SU-DHL-6 (cell line): Measurements from ENCODE around the gene DNAH11.

ENCODE experiments used
- H2AFZ ChIP-seq: fragments of 200-600 bp; sonication (generic); 2 replicates; pipeline ENCODE4 v1.6.1; 2014; ENCODE audit warnings: low read depth, mild to moderate bottlenecking, moderate library complexity, mixed read lengths, antibody characterized with exemption, low read length; ENCODE audit not compliant: severe bottlenecking
- H3F3A ChIP-seq: fragments of 200-600 bp; shearing (Covaris generic); 2 replicates; pipeline ENCODE4 v1.6.0; 2016; ENCODE audit warnings: antibody characterized with exemption, mild to moderate bottlenecking; ENCODE audit not compliant: insufficient read depth
- H3K27ac ChIP-seq: fragments of 200-600 bp; sonication (generic); 2 replicates; pipeline ENCODE4 v1.5.1; 2016; ENCODE audit warnings: low read depth, mild to moderate bottlenecking, low read length, moderate library complexity, mixed read lengths
- H3K27me3 ChIP-seq: fragments of 200-600 bp; sonication (generic), shearing (Covaris generic); 2 replicates; pipeline ENCODE4 v1.6.0; 2014; ENCODE audit warnings: mild to moderate bottlenecking, low read length
- H3K36me3 ChIP-seq: fragments of 200-600 bp; sonication (generic); 2 replicates; pipeline ENCODE4 v1.6.1; 2014; ENCODE audit warnings: mild to moderate bottlenecking, low read length, mixed read lengths
- H3K4me2 ChIP-seq: fragments of 300-600, 200-600 bp; shearing (Covaris generic), sonication (generic); 2 replicates; pipeline ENCODE4 v1.6.0; 2014; ENCODE audit warnings: low read length, low read depth, mild to moderate bottlenecking; ENCODE audit not compliant: poor library complexity, severe bottlenecking
- H3K4me3 ChIP-seq: fragments of 200-600 bp; sonication (generic); 2 replicates; pipeline ENCODE4 v1.5.1; 2014; ENCODE audit warnings: antibody characterized with exemption, low read length, mild to moderate bottlenecking, mixed read lengths; ENCODE audit not compliant: insufficient read depth, poor library complexity, severe bottlenecking
- H3K79me2 ChIP-seq: fragments of 200-600 bp; sonication (generic); 2 replicates; pipeline ENCODE4 v1.6.1; 2014; ENCODE audit warnings: mild to moderate bottlenecking, low read length, moderate library complexity; ENCODE audit not compliant: insufficient read depth
- H3K9ac ChIP-seq: fragments of 200-600 bp; sonication (generic); 2 replicates; pipeline ENCODE4 v1.7.0; 2014; ENCODE audit warnings: mild to moderate bottlenecking, low read length
- H3K9me2 ChIP-seq: fragments of 200-600 bp; sonication (generic); replicated peaks from 2 replicates; pipeline ENCODE4 v1.6.1; 2014; ENCODE audit warnings: low read length; ENCODE audit not compliant: insufficient read depth
- H3K9me3 ChIP-seq: fragments of 200-600 bp; sonication (generic); 2 replicates; pipeline ENCODE4 v1.6.1; 2014; ENCODE audit warnings: low read length, mixed read lengths; ENCODE audit not compliant: insufficient read depth
- H4K20me1 ChIP-seq: fragments of 200-600 bp; sonication (generic); 2 replicates; pipeline ENCODE4 v1.6.1; 2014; ENCODE audit warnings: low read depth, mild to moderate bottlenecking, antibody characterized with exemption, low read length, moderate library complexity, mixed read lengths
- CTCF ChIP-seq: fragments of 200-600 bp; sonication (generic); IDR thresholded peaks from one replicate; pipeline ENCODE4 v1.5.1; 2017; ENCODE audit warnings: antibody characterized with exemption, mild to moderate bottlenecking, low read length, moderate library complexity; ENCODE audit not compliant: insufficient read depth, poor library complexity, severe bottlenecking
- EZH2phosphoT487 ChIP-seq: fragments of 200-600 bp; sonication (generic), shearing (Covaris generic); conservative IDR thresholded peaks from 2 replicates; pipeline ENCODE4 v1.6.1; 2018; ENCODE audit warnings: mild to moderate bottlenecking, antibody characterized with exemption, low read length, moderate library complexity, mixed read lengths

DNAH11 gene

GRCh38 chr7:21829731-21830130 is 286.9 kb downstream of the DNAH11 start:
- no peak for TF ChIP-seq CTCF
- no peak for TF ChIP-seq EZH2phosphoT487
- Histone ChIP-seq H3F3A (no peaks in the 10 kb centered on the region), H4K20me1 (no peaks in the 10 kb centered on the region), H2AFZ (no peak overlapping the region), H3K27me3 (no peaks in the 10 kb centered on the region), H3K9ac (no peak overlapping the region), H3K9me3 (no peaks in the 10 kb centered on the region), H3K9me2 (no peaks in the 10 kb centered on the region), H3K36me3 (no peaks in the 10 kb centered on the region), H3K79me2 (no peaks in the 10 kb centered on the region), H3K4me2 (no peak overlapping the region), H3K4me3 (no peak overlapping the region), H3K27ac (no peak overlapping the region)

- no peaks in the 10 kb centered on the region for H3K79me2 ChIP-seq
- H3F3A ChIP-seq = no peaks in the 10 kb centered on the region
- no peak for TF ChIP-seq EZH2phosphoT487
- no peak for TF ChIP-seq CTCF
- no peak overlapping the region for H3K27ac ChIP-seq
- no peak overlapping the region for H3K9ac ChIP-seq
- no peak overlapping the region for H3K4me2 ChIP-seq
- H2AFZ ChIP-seq = no peak overlapping the region
- H3K9me3 ChIP-seq = no peaks in the 10 kb centered on the region
- H3K36me3 ChIP-seq = no peaks in the 10 kb centered on the region
- H3K9me2 ChIP-seq = no peaks in the 10 kb centered on the region
- no peak overlapping the region for H3K4me3 ChIP-seq
- H4K20me1 ChIP-seq = no peaks in the 10 kb centered on the region
- no peaks in the 10 kb centered on the region for H3K27me3 ChIP-seq
These were observed 301.9 kb downstream of the DNAH11 start for GRCh38 chr7:21844742-21845141.

- Histone ChIP-seq H3K9me3 (no peaks in the 10 kb centered on the region), H3K9me2 (no peaks in the 10 kb centered on the region), H3K4me3 (no peak overlapping the region), H2AFZ (no peak overlapping the region), H3K27ac (no peak overlapping the region), H3K79me2 (no peaks in the 10 kb centered on the region), H3K4me2 (no peak overlapping the region), H3F3A (no peaks in the 10 kb centered on the region), H4K20me1 (no peaks in the 10 kb centered on the region), H3K27me3 (no peaks in the 10 kb centered on the region), H3K9ac (no peak overlapping the region), H3K36me3 (no peaks in the 10 kb centered on the region)
- TF ChIP-seq CTCF (no peak), EZH2phosphoT487 (no peak)
These were observed 307.9 kb downstream of the DNAH11 start for GRCh38 chr7:21850531-21851285.
